ENCODE measurements around the gene SGF29. TPM values are rescaled to one million over a fixed set of nuclear protein-coding genes. Genes with fewer than 3 reads are reported as not detected.

SGF29 gene
- total RNA-seq, 1 donor from 2014 or later: 21.6 TPM

GRCh38 chr16:28537964-28538732, 15.6 kb upstream of the SGF29 start:
- peaks cover 20% of the 10 kb centered on the region for H3K4me1 Mint-ChIP-seq

GRCh38 chr16:28538733-28539596, 14.8 kb upstream of the SGF29 start, which contains the start of gene NUPR1:
Gene NUPR1 (minus strand): TSS chr16:28538974. CDS start chr16:28538907, 67 bp downstream.
- DNase-seq (ENCODE audit: low spot score in 2 of 2, unreplicated experiment in 2 of 2): peak; percentile 48 to 63
- Mint-ChIP-seq H3K27me3 (ENCODE audit: low read depth) (peaks cover 2% of the 10 kb centered on the region), H3K9me3 (no peaks in the 10 kb centered on the region), H3K4me3 (peak within 1 kb of the TSS; percentile 59), H3K36me3 (no peaks in the 10 kb centered on the region), H3K27ac (peak within 1 kb of the TSS; percentile 92), H3K4me1 (peaks cover 21% of the 10 kb centered on the region)
- TF ChIP-seq CTCF (IDR thresholded peaks at IDR 0.05; ENCODE audit: unreplicated experiment): no peak

More at GRCh38 chr16:28537964-28538732, 15.6 kb upstream of the SGF29 start:
- no peak for TF ChIP-seq CTCF (IDR thresholded peaks at IDR 0.05; ENCODE audit: unreplicated experiment)
- Mint-ChIP-seq H3K4me3 (peak overlapping the region; percentile 59), H3K27me3 (ENCODE audit: low read depth) (peaks cover 2% of the 10 kb centered on the region), H3K36me3 (no peaks in the 10 kb centered on the region), H3K9me3 (no peaks in the 10 kb centered on the region), H3K27ac (peak overlapping the region; percentile 92)
- DNase-seq (ENCODE audit: low spot score in 2 of 2, unreplicated experiment in 2 of 2): no peak

GRCh38 chr16:28540346-28540745, 13.4 kb upstream of the SGF29 start:
- Mint-ChIP-seq H3K4me1 (peaks cover 21% of the 10 kb centered on the region), H3K27ac (no peak overlapping the region), H3K4me3 (no peak overlapping the region), H3K9me3 (no peaks in the 10 kb centered on the region), H3K36me3 (no peaks in the 10 kb centered on the region), H3K27me3 (ENCODE audit: low read depth) (peaks cover 2% of the 10 kb centered on the region)
- TF ChIP-seq CTCF (IDR thresholded peaks at IDR 0.05; ENCODE audit: unreplicated experiment): no peak
- DNase-seq (ENCODE audit: low spot score in 2 of 2, unreplicated experiment in 2 of 2): no peak

- Mint-ChIP-seq H3K36me3 (no peaks in the 10 kb centered on the region), H3K27me3 (ENCODE audit: low read depth) (peaks cover 2% of the 10 kb centered on the region), H3K4me1 (peaks cover 17% of the 10 kb centered on the region), H3K4me3 (no peak overlapping the region), H3K27ac (no peak overlapping the region), H3K9me3 (no peaks in the 10 kb centered on the region)
- TF ChIP-seq CTCF (IDR thresholded peaks at IDR 0.05; ENCODE audit: unreplicated experiment): no peak
- DNase-seq (ENCODE audit: low spot score in 2 of 2, unreplicated experiment in 2 of 2): no peak
Observed at GRCh38 chr16:28542646-28543045, 11.1 kb upstream of the SGF29 start.

- H3K4me1 Mint-ChIP-seq: peaks cover 13% of the 10 kb centered on the region
- no peak overlapping the region for H3K27ac Mint-ChIP-seq
- DNase-seq (ENCODE audit: low spot score in 2 of 2, unreplicated experiment in 2 of 2): no peak
- no peak overlapping the region for H3K4me3 Mint-ChIP-seq
- no peaks in the 10 kb centered on the region for H3K36me3 Mint-ChIP-seq
- no peaks in the 10 kb centered on the region for H3K9me3 Mint-ChIP-seq
- TF ChIP-seq CTCF (IDR thresholded peaks at IDR 0.05; ENCODE audit: unreplicated experiment): no peak
- peaks cover 5% of the 10 kb centered on the region for H3K27me3 Mint-ChIP-seq (ENCODE audit: low read depth)
Observed at GRCh38 chr16:28543072-28543471, 10.6 kb upstream of the SGF29 start.

Measured in mesothelial cell of epicardium (in vitro differentiated cells).